A204.1 (cell line): ENCODE results near the gene DYRK1A.

ENCODE experiments used
- FAIRE-seq: peaks from 2 replicates; lab custom pipeline; 2012; peaks lifted over from hg19 to GRCh38; lab: Jason Lieb, UNC

The DYRK1A gene

DNA sequence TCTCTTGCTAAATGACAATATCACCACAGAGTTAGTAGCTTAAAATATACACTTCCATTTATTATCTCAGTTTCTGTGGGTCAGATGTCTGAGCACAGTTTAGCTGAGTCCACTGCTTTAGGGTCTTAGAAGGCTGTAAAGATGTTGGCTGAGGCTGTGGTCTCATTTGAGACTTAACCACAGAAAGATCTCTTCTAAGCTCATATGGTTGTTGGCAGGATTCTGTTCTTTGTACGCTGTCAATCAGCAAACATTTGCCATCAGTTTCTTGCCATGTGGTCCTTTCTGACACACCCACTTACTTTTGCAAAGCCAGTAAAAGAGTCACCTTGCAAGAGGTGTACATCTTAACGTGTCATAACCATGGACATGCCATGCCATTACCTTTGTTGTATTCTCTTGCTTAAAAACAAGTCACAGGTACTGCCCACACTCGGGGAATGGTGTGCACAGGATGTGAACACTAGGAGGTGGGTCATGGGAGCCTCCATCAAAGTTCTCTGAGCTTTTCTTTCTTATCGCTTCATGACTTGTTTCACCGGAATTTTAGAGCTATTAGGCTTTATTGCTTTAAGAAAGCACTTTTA is 18.7 kb downstream of the DYRK1A start:
- FAIRE-seq, result no peak

DNA sequence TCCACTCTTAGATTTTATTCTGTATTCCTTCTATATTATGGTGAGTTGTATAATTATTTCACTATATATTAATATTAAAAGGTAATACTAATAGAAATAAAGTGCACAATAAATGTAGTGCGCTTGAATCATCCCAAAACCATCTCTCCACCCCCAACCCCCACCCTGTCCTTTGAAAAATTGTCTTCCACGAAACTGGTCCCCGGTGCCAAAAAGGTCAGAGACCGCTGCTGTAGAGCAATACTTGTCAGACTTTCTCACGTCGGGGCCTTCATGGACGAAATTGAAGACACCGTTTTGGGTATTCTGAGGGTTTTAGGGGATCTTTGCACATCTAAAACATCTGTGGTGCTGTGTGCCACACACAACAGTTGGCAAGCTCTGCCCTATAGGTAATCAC is 19.6 kb downstream of the DYRK1A start:
- no peak for FAIRE-seq

DNA sequence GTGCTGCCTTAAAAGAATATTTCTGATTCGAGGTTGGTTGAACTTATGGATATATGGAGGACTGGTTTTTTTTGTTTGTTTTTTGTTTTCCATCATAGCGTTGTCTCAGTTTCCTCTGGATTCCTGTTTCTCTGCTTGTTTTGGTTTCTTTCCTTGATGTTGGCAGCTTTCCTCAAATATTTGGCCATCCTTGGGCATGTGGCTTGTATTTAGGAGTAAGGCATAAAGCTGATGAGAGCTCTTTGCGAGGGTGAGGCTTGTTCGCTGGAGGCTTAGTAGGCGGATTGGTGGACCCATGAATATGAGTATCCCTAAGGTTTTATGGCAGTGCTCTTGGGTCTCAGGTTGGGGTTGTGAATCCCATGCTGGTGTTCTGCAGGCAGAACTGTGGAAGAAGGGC is 22.9 kb downstream of the DYRK1A start:
- no peak for FAIRE-seq

DNA sequence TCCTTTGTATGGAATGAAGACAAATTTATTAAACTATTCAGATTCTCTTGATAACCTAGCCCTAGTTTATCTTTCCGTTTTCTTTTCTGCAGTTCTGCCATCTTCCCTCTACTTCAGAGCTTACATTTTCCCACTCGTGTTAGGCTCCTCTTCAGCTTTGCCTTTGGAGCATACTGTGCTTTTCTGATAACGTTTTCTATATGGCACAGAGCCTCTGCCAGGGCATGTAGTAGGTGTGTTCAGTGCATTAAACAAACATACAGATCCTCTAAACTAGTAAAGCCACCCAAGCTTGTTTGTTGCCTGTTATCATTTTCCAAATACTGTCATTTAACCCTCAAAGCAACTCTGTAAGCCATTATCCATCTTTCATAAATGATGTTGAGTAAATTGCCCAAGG is 25.1 kb downstream of the DYRK1A start:
- FAIRE-seq, result no peak

DNA sequence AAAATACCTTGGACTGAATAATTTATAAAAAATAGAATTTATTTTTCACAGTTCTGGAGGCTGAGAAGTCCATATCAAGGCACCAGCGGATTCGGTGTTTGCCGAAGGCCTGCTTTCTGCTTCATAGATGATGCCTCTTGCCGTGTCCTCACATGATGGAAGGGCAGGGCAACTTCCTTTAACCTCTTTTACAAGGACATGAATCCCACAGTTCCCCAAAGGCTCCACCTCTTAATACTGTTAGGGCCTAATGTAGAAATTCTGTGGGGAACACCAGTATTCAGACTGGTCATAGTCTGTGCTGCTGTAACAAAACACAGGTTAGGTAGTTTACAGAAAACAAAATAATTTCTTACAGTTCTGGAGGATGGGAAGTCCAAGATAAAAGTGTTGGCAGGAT is 25.9 kb downstream of the DYRK1A start:
- no peak for FAIRE-seq

DNA sequence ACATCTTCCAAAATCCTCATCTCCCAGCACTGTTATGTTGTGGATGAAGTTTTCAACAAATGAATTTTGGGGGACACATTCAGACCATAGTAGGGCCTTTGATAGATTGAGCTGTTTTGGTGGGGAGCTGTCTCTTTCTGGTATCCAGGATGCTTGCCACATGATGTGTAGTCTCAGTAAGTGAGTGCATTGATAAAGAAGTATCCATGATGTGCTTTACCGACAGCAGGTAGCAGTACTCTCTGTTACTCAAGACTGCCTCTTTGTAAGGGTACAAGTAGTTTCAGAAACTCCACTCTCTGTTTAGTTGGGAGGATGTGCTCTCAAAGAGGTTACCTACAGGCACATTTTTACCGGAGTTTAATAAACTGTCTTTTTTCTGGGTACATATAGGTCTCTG is 26.5 kb downstream of the DYRK1A start:
- no peak for FAIRE-seq

DNA sequence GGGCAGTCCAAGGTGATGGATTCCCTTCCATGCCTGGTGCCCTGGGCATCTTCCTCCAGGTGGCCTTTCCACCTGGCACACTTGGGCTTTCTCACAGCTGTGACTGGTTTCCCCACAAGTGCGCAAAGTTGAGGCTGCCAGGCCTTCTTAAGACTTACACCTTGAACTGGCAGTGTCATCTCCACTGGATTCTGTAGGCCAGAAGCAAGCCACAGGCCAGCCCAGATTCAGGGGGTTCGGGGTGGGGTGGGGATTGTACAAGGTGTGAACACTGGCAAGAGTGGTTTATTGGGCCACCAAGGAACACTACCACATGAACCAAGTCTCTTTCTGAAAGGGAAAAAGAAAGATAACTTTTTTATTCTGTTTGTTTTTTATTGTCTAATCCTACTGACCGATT is 27.2 kb downstream of the DYRK1A start:
- no peak for FAIRE-seq

DNA sequence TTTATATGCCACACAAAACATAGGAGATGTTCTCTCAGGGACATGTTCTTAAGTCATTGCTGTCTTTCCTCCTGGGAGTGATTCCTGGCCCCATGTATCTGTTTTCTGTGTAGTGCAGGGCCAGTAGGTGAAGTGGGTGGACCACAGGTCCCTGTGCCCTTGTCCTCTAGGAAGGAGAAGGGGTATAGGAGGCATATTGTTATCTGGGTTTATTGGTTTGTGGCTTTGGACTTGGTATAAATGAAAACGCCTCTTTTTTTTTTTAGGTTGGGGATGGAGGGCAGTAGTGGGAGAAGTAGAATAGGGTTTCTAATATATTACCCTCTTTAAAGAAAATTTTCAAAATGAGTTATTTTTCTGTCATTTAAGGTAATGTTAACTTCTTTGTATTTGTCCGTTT is 29.4 kb downstream of the DYRK1A start:
- no peak for FAIRE-seq

DNA sequence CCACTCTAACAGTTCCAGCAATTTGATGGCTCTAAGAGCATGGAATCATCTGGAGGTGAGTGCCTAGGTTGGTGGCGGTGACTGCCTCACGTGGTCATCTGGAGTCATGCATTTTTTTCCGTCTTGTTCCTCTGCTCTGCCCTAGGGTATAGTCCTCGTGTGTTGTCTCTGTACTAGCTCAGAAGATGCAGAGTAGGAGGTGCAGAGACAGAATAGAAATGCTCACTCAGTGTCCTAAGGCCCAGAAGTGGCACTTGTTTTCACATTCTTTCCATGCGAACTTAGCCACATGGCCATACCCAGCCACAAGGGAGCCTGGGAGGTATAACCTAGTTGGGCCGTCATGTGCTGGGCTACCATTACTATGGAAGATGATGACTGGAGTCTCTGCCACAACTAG is 30.3 kb downstream of the DYRK1A start:
- FAIRE-seq, result no peak

DNA sequence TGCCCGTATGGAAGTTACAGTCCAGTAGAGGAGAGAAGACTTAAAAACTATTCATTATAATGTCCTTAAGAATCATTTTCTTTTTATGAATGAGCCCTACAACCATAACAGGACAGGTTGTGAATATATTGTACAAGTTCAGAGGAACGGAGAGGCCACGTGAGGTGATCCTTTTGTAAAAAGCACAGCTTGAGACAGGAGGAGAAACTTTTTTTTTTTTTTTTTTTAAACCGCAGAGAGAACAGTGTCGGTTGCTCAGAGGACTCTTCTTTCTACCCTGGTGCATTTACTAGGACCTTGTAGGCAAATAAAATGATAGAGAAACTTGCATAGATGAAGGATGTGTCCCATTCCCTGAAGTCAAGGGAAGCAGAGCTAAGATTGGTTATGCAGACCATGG is 32.1 kb downstream of the DYRK1A start:
- FAIRE-seq, result no peak

DNA sequence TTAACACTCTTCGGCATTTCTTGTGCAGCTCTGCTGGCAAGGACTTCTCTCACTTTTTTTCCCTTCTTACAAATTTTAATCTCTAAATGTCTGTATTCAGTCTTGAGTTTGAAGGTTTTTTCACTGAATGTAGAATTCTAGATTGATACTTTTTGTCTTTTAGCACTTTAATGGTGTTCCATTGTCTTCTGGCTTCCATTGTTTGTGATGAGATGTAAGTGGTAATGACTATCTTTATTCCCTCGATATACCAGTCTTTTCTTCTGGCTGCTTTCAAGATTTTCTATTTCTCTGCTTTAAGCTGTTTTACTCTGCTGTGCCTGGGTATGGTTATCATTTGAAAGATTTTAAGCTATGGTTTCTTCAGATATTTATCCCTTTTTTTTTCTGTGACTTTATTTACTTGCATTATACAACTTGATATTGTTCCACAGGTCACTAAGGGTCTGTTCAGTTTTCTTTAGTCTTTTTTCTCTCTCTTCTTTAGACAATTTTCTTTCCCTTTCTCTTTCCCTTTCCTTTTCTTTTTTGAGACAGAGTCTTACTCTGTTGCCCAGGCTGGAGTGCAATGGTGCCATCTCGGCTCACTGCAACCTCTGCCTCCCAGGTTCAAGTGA is 35.8 kb downstream of the DYRK1A start:
- FAIRE-seq, result no peak

DNA sequence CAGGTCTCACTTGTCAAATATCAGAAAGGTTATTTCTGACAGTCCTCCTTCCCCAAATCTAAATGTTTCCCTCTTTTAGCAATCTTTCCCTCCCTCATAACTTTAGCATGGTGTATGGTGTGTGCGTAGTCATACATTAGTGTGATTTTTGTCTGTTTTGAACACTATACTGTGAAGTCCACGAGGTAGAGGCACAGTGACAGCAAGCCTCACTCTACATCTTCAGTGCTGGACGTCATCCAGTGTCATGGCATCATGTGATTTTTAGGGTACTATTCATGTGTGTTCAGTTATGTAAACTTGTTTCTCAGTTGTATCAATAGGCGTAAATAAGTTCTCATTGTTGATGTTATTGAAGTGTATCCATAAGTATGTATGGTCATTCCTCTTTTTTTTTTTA is 39.1 kb downstream of the DYRK1A start:
- no peak for FAIRE-seq

DNA sequence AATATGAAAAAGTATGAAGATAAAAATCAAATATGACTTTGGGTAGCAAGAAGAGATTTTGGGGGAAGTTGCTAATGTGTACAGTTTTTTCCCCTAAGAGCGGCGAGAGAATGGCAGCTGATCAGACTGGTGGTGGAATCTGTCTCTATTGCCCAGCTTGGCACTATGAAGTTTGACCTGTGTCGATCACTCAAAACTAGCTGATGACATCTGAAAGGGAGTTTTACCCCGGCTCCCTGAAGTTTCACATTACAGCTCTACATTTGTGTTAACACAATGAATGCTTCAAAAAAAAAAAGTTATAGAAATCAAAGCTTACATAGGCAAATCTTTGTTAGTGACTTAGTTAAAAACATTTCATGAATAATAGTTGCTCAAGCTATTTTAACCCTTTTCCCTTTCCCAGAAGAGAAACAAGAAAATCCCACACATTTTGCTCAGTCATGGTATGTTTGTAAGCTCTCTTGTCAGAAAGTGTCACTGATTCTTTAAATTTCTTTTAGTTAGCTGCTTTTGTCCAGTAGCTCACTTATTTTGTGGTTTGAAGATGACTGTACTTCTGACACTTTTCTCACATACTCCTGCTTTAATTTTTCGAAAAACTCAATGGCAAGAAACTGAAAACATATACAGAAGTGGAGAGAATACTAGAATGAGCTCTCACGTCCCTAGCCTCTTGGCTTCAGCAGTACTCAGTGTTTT is 41.3 kb downstream of the DYRK1A start:
- FAIRE-seq, result no peak

DNA sequence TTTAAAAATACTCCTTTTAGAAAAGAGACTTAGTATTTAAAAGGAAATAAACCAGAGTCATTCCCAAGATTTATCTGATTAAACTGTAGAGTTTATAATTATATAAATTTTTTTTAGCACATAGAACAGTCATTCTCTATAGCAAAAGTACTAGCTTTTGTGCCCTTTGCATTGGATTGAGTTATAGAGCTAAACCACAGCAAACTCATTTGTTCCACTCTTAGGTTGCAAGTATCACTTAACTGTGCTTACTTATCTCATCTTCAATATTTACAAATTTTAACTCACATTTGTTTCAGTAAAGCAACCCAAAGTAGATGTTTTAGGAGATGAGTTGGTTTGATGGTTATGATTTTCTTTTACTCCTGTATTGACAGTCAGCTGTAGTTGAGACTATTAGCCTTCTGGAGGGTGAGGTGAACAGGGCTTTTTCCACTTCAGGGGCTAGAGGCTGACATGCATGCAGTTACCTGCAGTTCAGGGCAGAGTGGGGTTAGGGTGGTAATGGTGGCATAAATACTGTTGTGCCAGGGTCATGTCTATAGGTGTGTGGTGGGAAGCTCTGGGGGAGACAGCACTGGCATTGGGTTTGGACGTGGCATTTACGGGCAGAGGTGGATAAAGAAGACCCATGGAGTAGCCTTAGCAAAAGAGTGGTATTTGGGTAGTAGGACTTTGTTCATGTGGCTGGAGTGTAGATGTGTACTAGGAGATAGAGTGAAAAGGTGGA is 42.1 kb downstream of the DYRK1A start:
- no peak for FAIRE-seq

DNA sequence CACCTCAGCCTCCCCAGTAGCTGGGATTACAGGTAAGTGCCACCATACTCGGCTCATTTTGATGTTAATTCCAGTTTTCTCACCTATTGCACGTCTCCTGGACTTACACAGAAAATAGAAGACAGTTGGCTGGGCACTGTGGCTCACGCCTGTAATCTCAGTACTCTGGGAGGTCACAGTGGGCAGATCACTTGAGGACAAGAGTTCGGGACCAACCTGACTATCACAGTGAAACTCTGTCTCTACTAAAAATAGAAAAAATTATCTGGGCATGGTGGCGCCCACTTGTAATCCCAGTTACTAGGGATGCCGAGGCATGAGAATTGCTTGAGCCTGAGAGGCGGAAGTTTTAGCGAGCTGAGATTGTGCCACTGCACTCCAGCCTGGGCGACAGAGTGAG is 44.1 kb downstream of the DYRK1A start:
- FAIRE-seq, result no peak

DNA sequence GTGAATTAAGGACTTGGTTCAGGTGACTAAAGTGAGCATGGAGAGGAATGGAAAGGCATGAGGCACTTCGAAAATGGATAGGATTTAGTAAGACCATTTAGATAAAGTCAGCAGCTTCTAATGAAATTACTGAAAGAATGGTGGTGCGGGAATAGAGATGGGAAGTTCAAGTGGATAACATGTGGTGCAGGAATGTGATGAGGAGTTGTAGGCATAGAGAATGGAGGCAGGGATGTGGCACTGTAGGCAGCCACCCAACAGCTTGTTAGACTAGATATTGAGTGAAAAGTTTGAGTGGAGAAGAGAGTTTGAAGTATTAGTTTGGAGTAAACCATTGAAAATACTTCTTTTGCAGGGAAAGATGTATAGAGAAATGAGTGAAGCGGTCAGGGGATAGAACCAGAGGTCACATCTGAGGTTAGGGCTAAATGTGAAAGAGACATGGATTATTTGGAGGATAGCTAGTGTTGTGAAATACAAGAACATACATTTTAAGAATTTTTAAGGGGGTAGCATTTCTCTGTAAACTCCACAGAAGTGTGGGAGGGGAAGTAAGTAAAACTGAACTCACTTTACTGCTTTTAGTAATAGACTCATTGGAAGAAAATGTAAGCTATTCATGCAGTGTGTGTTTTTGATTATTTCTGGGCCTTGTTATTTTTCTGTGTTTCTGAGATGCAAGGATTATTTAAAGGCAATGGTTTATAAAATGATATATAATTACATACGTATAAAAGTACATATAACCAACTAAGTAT is 46.2 kb downstream of the DYRK1A start:
- no peak for FAIRE-seq

DNA sequence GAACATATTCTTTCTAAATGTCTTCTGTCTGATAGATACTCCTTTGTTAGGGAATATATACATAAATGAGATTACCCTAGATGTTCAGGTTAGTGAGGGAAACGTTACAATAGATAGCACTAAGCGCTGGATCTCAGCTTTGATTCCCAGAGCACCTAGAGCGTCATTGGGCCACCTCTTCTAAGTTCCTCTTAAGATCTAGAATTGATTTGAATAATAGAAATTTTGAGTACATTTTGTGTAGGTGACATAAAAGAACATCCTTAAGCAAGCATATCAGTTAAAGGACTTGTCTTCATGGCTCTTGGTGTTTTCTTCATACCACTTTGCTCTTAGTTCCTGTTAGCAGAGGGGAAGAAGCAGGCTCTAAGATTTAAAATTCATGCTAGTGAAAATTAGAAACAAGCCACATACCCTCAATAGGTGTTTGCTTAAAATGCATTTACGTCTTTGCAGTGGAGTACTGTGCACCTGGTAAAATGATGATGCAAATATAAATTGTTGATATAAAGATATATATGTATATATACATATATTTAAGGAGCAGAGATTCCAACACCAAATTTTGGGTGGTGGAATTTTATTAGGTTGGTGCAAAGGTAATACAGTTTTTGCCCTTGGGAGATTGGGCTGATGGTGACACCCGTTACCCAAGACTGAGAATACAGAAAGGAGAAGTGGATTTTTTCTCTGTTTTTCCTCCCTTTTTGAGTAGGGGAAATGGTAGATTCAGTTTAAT is 47.1 kb downstream of the DYRK1A start:
- no peak for FAIRE-seq

DNA sequence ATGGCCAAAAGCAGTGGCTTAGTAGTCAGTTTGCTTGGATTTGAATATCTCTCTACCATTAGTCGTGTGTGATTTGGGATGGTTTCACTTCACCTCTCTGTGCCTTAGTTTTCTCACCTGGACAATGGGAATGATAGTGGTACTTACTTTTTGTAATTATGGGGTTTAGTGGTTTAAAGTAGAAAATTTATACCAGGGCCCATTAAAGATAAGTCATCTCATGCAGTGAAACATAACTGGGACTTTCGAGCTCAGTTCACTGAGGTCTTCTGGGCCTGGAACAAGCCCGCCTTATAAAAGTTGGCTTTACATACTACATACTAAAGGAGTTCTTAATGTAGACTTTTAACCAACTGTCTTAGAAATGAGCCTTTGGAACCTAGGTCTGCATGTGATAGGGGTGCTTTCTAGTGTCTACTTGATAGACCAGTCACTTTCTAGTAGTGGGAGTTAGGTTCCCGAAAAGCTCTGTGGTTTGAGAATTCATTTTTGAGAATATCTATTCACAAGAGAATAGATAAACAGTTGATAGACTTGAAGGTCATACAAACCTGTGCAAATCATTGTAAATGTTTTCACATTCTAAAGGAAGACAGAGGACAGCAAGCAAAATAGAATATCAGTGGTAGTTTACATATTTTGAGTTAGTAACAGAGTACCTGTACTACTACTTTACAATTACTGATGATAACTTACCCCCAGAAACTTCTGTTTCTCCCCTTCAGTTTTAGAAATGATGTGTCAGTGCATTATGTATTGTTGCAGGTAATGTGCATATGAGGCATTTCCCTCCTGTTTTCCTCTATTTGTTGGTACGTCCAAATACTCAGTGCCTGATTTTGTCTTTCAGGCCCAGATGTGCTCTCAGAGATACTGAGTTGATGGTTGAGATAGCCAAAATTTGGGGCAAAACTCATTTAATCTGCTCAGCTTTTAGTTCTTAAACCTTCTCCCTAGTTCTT is 48.0 kb downstream of the DYRK1A start:
- no peak for FAIRE-seq

DNA sequence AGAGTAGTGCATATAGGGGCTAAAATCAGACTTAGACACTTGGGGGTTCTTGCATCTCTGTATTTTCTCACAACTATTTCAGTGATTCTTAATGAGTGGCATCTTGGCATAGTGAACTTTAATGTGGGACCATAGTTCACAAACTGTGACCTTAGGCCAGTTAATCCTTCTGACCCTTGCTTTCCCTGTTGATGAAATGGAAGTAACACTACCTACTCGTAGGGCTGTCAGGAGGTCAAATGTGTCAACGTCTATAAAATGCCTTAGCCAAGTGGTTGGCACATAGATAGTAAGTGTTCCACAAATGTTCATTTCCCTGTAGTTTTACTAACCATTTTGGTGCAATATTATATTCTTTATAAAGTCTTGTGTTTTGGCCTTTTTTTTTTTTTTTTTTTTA is 49.4 kb downstream of the DYRK1A start:
- no peak for FAIRE-seq

DNA sequence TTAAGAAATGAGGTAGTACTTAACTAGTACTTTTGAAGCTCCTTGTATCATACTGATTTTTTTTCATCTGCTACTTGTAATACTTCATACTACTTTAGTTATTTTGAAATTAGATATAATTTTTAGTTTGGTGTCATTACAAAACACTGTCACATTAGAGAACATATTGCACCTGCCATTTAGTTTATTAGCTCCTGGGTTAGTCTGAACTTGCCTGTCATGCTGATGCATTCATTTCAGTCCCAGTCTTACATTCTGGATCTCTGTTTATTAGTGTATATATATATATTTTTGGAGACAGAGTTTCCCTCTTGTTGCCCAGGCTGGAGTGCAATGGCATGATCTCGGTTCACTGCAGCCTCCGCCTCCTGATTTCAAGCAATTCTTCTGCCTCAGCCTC is 50.3 kb downstream of the DYRK1A start:
- no peak for FAIRE-seq
